ENCODE data around the gene HSPE1.

- TF ChIP-seq CTCF (IDR thresholded peaks at IDR 0.05) (no peak), POLR2A (IDR thresholded peaks at IDR 0.05) (no peak)
Measured at GRCh38 chr2:197504000-197504399, 3.8 kb downstream of the HSPE1 start.

Data from testis (tissue), 2 donors.